Measurements from ENCODE around the gene ATP2A1.

ATP2A1 gene

GRCh38 chr16:28842696-28843095 lies 35.6 kb upstream of the ATP2A1 start:
- no peak for TF ChIP-seq MAX (IDR thresholded peaks at IDR 0.05; ENCODE audit: low read depth, low read length)
- no peak for TF ChIP-seq CTCF (IDR thresholded peaks at IDR 0.05; ENCODE audit: low read depth, low read length)
- TF ChIP-seq MYC (IDR thresholded peaks at IDR 0.05; ENCODE audit: low read depth, low read length): no peak
- H3K4me3 ChIP-seq (ENCODE audit: low read depth, low read length): no peak overlapping the region
- DNase-seq (ENCODE audit: low read depth): no peak

- TF ChIP-seq MAX (IDR thresholded peaks at IDR 0.05; ENCODE audit: low read depth, low read length): no peak
- no peak for TF ChIP-seq POLR2A (IDR thresholded peaks at IDR 0.05; ENCODE audit: extremely low read depth, insufficient read length)
- TF ChIP-seq CTCF (IDR thresholded peaks at IDR 0.05; ENCODE audit: low read depth, low read length): no peak
- no peak for TF ChIP-seq MYC (IDR thresholded peaks at IDR 0.05; ENCODE audit: low read depth, low read length)
- no peak for DNase-seq (ENCODE audit: low read depth)
- no peak overlapping the region for H3K4me3 ChIP-seq (ENCODE audit: low read depth, low read length)
Measured at GRCh38 chr16:28843766-28844165, 34.5 kb upstream of the ATP2A1 start.

- TF ChIP-seq POLR2A (IDR thresholded peaks at IDR 0.05; ENCODE audit: extremely low read depth, insufficient read length) (no peak), MAX (IDR thresholded peaks at IDR 0.05; ENCODE audit: low read depth, low read length) (no peak), MYC (IDR thresholded peaks at IDR 0.05; ENCODE audit: low read depth, low read length) (no peak), CTCF (IDR thresholded peaks at IDR 0.05; ENCODE audit: low read depth, low read length) (no peak)
- H3K4me3 ChIP-seq (ENCODE audit: low read depth, low read length): no peak overlapping the region
- DNase-seq (ENCODE audit: low read depth): no peak
Measured at GRCh38 chr16:28844226-28844885, 33.9 kb upstream of the ATP2A1 start.

- TF ChIP-seq POLR2A (IDR thresholded peaks at IDR 0.05; ENCODE audit: extremely low read depth, insufficient read length) (no peak), CTCF (IDR thresholded peaks at IDR 0.05; ENCODE audit: low read depth, low read length) (no peak), MYC (IDR thresholded peaks at IDR 0.05; ENCODE audit: low read depth, low read length) (no peak), MAX (IDR thresholded peaks at IDR 0.05; ENCODE audit: low read depth, low read length) (no peak)
- DNase-seq (ENCODE audit: low read depth): peak; percentile 72
- peak overlapping the region; percentile 99 for H3K4me3 ChIP-seq (ENCODE audit: low read depth, low read length)
Measured at GRCh38 chr16:28845293-28845692, 33.0 kb upstream of the ATP2A1 start.

GRCh38 chr16:28845761-28846079 lies 32.6 kb upstream of the ATP2A1 start:
- no peak for DNase-seq (ENCODE audit: low read depth)
- TF ChIP-seq CTCF (IDR thresholded peaks at IDR 0.05; ENCODE audit: low read depth, low read length) (no peak), MAX (IDR thresholded peaks at IDR 0.05; ENCODE audit: low read depth, low read length) (peak; percentile 60; the same call in 1 of the 2 replicates), MYC (IDR thresholded peaks at IDR 0.05; ENCODE audit: low read depth, low read length) (no peak; the same call in 1 of the 2 replicates), POLR2A (IDR thresholded peaks at IDR 0.05; ENCODE audit: extremely low read depth, insufficient read length) (no peak)
- peak overlapping the region; percentile 99 for H3K4me3 ChIP-seq (ENCODE audit: low read depth, low read length)
